Naive thymus-derived CD4-positive, alpha-beta T cell (primary cell): ENCODE results near the gene SH2D6. TPM values are rescaled to one million over a fixed set of nuclear protein-coding genes. Genes with fewer than 3 reads are reported as not detected.

ENCODE experiments used
- ATAC-seq: fragments of 150-1000 bp; cut with Tn5 transposase; 2 replicates; pipeline ENCODE4 v1.10.0; 2021; ENCODE audit warnings: mild to moderate bottlenecking, moderate library complexity
- CTCF ChIA-PET: fragments of 350-600 bp; sonication (Branson Sonifier 250); formaldehyde crosslinking; loops from one replicate; lab custom pipeline; 2021; ENCODE audit warnings: antibody characterized with exemption; lab: Charles Lee
- POLR2A ChIA-PET: fragments of 350-600 bp; sonication (Branson Sonifier 250); formaldehyde crosslinking; loops from one replicate; lab custom pipeline; 2021; ENCODE audit warnings: antibody characterized with exemption, inconsistent platforms; lab: Charles Lee
- DNase-seq, 9 donors: peaks; one replicate each; pipeline versions ENCODE4 v3.0.0 to v3.0.0-alpha.2; 2020 to 2022; ENCODE audit warnings: mixed read lengths in 1 of 9
- H3K27ac ChIP-seq: one replicate; pipeline ENCODE4 v1.7.0; 2013; ENCODE audit warnings: mild to moderate bottlenecking, low read depth, low read length, moderate library complexity
- H3K27me3 ChIP-seq, 2 donors: one replicate each; pipeline ENCODE4 v1.7.0; 2013; ENCODE audit warnings: low read length in 2 of 2, mild to moderate bottlenecking in 2 of 2, moderate library complexity in 2 of 2; ENCODE audit not compliant: control insufficient read depth in 2 of 2, insufficient read depth in 2 of 2
- H3K36me3 ChIP-seq, 3 experiments: 1 replicate in 2 of 3; 2 replicates in 1 of 3; pipeline ENCODE4 v1.7.0; 2013; ENCODE audit warnings: low read length in 3 of 3, mild to moderate bottlenecking in 3 of 3, moderate library complexity in 1 of 3; ENCODE audit not compliant: insufficient read depth in 3 of 3, control insufficient read depth in 2 of 3
- H3K4me1 ChIP-seq, 2 donors: one replicate each; pipeline ENCODE4 v1.7.0; 2013; ENCODE audit warnings: low read length in 2 of 2, mild to moderate bottlenecking in 2 of 2, moderate library complexity in 1 of 2; ENCODE audit not compliant: control insufficient read depth in 2 of 2, insufficient read depth in 2 of 2
- H3K4me3 ChIP-seq: 2 replicates; pipeline ENCODE4 v1.7.0; 2013; ENCODE audit warnings: mild to moderate bottlenecking, low read length
- H3K9me3 ChIP-seq, 3 experiments: 1 replicate in 2 of 3; 2 replicates in 1 of 3; pipeline ENCODE4 v1.7.0; 2013; ENCODE audit warnings: low read length in 3 of 3; ENCODE audit not compliant: control insufficient read depth in 2 of 3
- H3K27ac Mint-ChIP-seq, 9 donors: one replicate each; pipeline ENCODE4 v1.8.0; 2020 to 2022; ENCODE audit warnings: mixed read lengths in 9 of 9, mild to moderate bottlenecking in 8 of 9, moderate library complexity in 5 of 9, inconsistent platforms in 2 of 9
- H3K27me3 Mint-ChIP-seq, 5 donors: one replicate each; pipeline ENCODE4 v1.8.0; 2021 to 2022; ENCODE audit warnings: mixed read lengths in 5 of 5, mild to moderate bottlenecking in 1 of 5
- H3K36me3 Mint-ChIP-seq, 5 donors: one replicate each; pipeline ENCODE4 v1.8.0; 2020 to 2022; ENCODE audit warnings: mixed read lengths in 5 of 5, mild to moderate bottlenecking in 3 of 5, inconsistent platforms in 1 of 5
- H3K4me1 Mint-ChIP-seq, 7 donors: one replicate each; pipeline ENCODE4 v1.8.0; 2020 to 2022; ENCODE audit warnings: mixed read lengths in 7 of 7, mild to moderate bottlenecking in 3 of 7, inconsistent platforms in 1 of 7
- H3K4me3 Mint-ChIP-seq, 10 donors: one replicate each; pipeline ENCODE4 v1.8.0; 2020 to 2022; ENCODE audit warnings: mild to moderate bottlenecking in 10 of 10, mixed read lengths in 10 of 10, moderate library complexity in 6 of 10, inconsistent platforms in 2 of 10
- H3K9me3 Mint-ChIP-seq, 11 donors: one replicate each; pipeline ENCODE4 v1.8.0; 2020 to 2022; ENCODE audit warnings: mixed read lengths in 11 of 11, mild to moderate bottlenecking in 4 of 11, inconsistent platforms in 1 of 11, moderate library complexity in 1 of 11
- intact Hi-C, 2 donors: fragments of 100-400 bp; cut with micrococcal nuclease; formaldehyde crosslinking; loops; one replicate each; pipeline ENCODE4 v1.15.1; 2023
- polyA plus RNA-seq, 2 donors: library from polyadenylated mRNA; unstranded; fragments of 300-500 nt; fragmentation: Illumina TruSeq; gene quantifications; one replicate each; pipeline ENCODE4 v1.2.3, GENCODE V29; 2021
- total RNA-seq, 6 experiments: library from RNA in 5 of 6; stranded (reverse) in 5 of 6; gene quantifications; 1 replicate in 5 of 6; 2 replicates in 1 of 6; pipeline ENCODE4 v1.2.3 and lab custom pipeline; 2021 to 2026

The SH2D6 gene
- total and polyA plus RNA-seq, 7 experiments from 2014 or later, result 0.48 to 1.1 (median 0.94) TPM; not detected in 4

DNA sequence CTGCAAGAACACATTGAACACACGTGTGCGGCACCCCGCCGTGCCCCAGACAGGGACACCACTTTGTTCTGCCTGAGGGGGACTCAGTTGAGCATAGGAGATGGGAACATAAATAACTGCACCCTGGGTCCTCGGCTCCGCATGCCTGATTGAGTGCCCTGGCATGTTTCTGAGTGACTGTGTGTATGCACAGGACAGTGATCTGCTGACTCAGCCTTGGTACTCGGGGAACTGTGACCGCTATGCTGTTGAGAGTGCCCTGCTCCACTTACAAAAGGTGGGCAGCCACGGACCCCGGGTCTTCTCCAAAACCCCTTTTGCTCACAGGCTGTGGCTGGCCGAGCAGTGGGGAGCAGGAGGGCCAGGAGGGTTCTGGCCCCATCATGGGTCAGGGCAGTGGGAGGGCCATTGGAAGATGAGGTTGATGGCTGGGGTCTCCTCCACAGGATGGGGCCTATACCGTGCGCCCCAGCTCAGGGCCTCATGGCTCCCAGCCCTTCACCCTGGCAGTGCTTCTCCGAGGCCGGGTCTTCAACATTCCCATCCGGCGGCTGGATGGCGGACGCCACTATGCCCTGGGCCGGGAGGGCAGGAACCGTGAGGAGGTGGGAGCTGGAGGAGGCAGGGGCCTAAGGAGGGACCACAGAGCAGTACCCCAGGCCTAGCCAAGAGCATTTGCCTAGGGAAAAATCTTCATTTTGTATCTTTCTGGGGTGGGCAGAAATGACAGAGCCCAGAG is 16.9 kb downstream of the SH2D6 start:
- POLR2A ChIA-PET, result interaction anchor here (0.7 to 1.1 kb wide), 3 partner anchors 81 to 225 kb away, joined by 3 to 5 read pairs (median 3); partner anchors contain the start of genes ELMOD3, MAT2A and RETSAT
- ATAC-seq (no peak), DNase-seq (no peak)
- Mint-ChIP-seq H3K27me3 (no peaks in the 10 kb centered on the region), H3K27ac (peak overlapping the region in 2 of 9 donors; percentile 14 to 90), H3K4me3 (no peak overlapping the region), H3K9me3 (no peaks in the 10 kb centered on the region), H3K36me3 (no peaks in the 10 kb centered on the region), H3K4me1 (peaks cover 15 to 38% (median 34%) of the 10 kb centered on the region in 7 donors)
- no peak overlapping the region for H3K27ac ChIP-seq
- H3K9me3 ChIP-seq, result no peaks in the 10 kb centered on the region
- CTCF ChIA-PET, result interaction anchor here (0.7 kb wide), 1 partner anchor 10 kb away, joined by 3 read pairs; no protein-coding TSS in a partner anchor
- H3K36me3 ChIP-seq, result no peaks in the 10 kb centered on the region
- intact Hi-C loops, result no loop called here
- no peak overlapping the region for H3K4me3 ChIP-seq
- peaks cover 12 to 25% of the 10 kb centered on the region in 2 donors for H3K4me1 ChIP-seq
- H3K27me3 ChIP-seq, result no peaks in the 10 kb centered on the region

- H3K27me3 ChIP-seq, result no peaks in the 10 kb centered on the region
- ChIA-PET POLR2A (interaction anchor here (0.7 to 2.6 kb wide), 3 partner anchors 49 to 101 kb away, joined by 3 to 18 read pairs (median 3); partner anchors contain the start of genes ELMOD3 and RETSAT), CTCF (no interaction called here)
- H3K4me1 Mint-ChIP-seq, result peaks cover 15 to 42% (median 34%) of the 10 kb centered on the region in 7 donors
- H3K4me1 ChIP-seq, result peaks cover 12 to 25% of the 10 kb centered on the region in 2 donors
- no peaks in the 10 kb centered on the region for H3K9me3 ChIP-seq
- no peaks in the 10 kb centered on the region for H3K36me3 ChIP-seq
- H3K36me3 Mint-ChIP-seq, result no peaks in the 10 kb centered on the region
- intact Hi-C loops, result no loop called here
- H3K4me3 Mint-ChIP-seq, result peak overlapping the region in 9 of 10 donors; percentile 56 to 95 (median 91)
- H3K27ac Mint-ChIP-seq, result peak overlapping the region; percentile 89 to 95 (median 94)
- H3K27me3 Mint-ChIP-seq, result no peaks in the 10 kb centered on the region
- no peak for DNase-seq
- no peak overlapping the region for H3K4me3 ChIP-seq
- peak overlapping the region; percentile 82 for H3K27ac ChIP-seq
- H3K9me3 Mint-ChIP-seq, result no peaks in the 10 kb centered on the region
- ATAC-seq, result no peak
Measured at GRCh38 chr2:85435981-85436835, 17.7 kb downstream of the SH2D6 start.

GRCh38 chr2:85436836-85437487 is 18.4 kb downstream of the SH2D6 start:
- Mint-ChIP-seq H3K4me1 (peaks cover 15 to 42% (median 34%) of the 10 kb centered on the region in 7 donors), H3K36me3 (no peaks in the 10 kb centered on the region), H3K27ac (peak overlapping the region; percentile 89 to 95 (median 94)), H3K27me3 (no peaks in the 10 kb centered on the region), H3K4me3 (peak overlapping the region; percentile 85 to 95 (median 91)), H3K9me3 (no peaks in the 10 kb centered on the region)
- no peak for DNase-seq
- ATAC-seq, result no peak
- H3K4me1 ChIP-seq, result peaks cover 12 to 25% of the 10 kb centered on the region in 2 donors
- intact Hi-C loops, result loop anchor here in 1 of 2 donors (1.0 kb wide), 2 partner anchors 17 to 102 kb away; partner anchors contain the start of gene MAT2A
- CTCF ChIA-PET, result interaction anchor here (0.8 to 1.9 kb wide), 2 partner anchors 15 to 111 kb away, joined by 3 to 5 read pairs; no protein-coding TSS in a partner anchor
- H3K9me3 ChIP-seq, result no peaks in the 10 kb centered on the region
- H3K27me3 ChIP-seq, result no peaks in the 10 kb centered on the region
- POLR2A ChIA-PET, result interaction anchor here (0.6 to 2.7 kb wide), 12 partner anchors 10 to 522 kb away, joined by 3 to 32 read pairs (median 4); partner anchors contain the start of genes ELMOD3, GGCX, MAT2A and RETSAT
- H3K27ac ChIP-seq, result peak overlapping the region; percentile 82
- H3K4me3 ChIP-seq, result peak overlapping the region; percentile 65
- no peaks in the 10 kb centered on the region for H3K36me3 ChIP-seq

DNA sequence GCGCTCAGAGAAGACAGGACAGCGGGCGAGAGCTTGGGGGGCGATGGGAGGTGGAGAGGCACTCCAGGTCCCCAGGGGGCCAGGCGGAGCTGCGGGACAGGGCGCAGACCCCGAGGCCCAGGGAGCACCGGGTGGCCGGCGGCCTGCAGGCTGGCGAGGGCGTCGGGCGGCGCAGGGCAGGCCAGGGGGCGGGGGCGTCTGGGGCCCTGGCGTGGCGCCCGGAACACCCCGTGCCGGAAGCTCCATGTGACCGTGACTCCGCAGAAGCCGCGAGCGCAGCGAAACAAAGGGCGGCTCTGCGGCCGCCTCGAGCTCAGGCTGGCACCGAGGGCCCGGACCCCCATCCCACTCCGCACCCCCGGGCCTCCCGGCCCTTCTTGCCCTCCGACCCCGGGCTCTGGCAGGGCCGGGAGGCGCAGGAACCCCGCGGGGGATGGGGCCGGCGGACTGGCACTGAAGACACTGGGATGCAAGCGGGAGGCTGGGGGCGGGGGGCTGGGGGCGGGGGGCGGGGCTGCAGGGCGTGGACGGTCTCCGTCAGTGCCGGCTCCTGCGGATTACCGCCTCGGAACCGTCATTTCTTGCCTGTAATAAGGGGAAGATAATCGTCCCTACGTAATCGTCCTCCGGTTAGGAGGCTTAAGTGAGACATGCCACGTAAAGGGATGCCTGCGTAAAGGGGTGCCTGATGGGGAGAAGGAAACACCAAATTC is 19.1 kb downstream of the SH2D6 start:
- CTCF ChIA-PET, result interaction anchor here (0.8 to 1.9 kb wide), 2 partner anchors 16 to 111 kb away, joined by 3 to 5 read pairs; no protein-coding TSS in a partner anchor
- no peaks in the 10 kb centered on the region for H3K36me3 ChIP-seq
- peak overlapping the region; percentile 82 for H3K27ac ChIP-seq

GRCh38 chr2:85438201-85439024 is 19.9 kb downstream of the SH2D6 start:
- peak overlapping the region; percentile 89 to 96 (median 94) for H3K27ac Mint-ChIP-seq
- H3K36me3 Mint-ChIP-seq, result no peaks in the 10 kb centered on the region
- CTCF ChIA-PET, result interaction anchor here (0.8 to 1.9 kb wide), 2 partner anchors 17 to 110 kb away, joined by 3 to 5 read pairs; no protein-coding TSS in a partner anchor
- peak overlapping the region; percentile 86 to 95 (median 88) for H3K4me3 Mint-ChIP-seq
- Histone ChIP-seq H3K27ac (peak overlapping the region; percentile 82), H3K4me1 (peaks cover 12 to 25% of the 10 kb centered on the region in 2 donors), H3K36me3 (no peaks in the 10 kb centered on the region), H3K4me3 (peak overlapping the region; percentile 65), H3K9me3 (no peaks in the 10 kb centered on the region), H3K27me3 (no peaks in the 10 kb centered on the region)
- peak; percentile 4 for ATAC-seq
- no peak for DNase-seq
- no peaks in the 10 kb centered on the region for H3K9me3 Mint-ChIP-seq
- POLR2A ChIA-PET, result interaction anchor here (0.6 to 2.7 kb wide), 12 partner anchors 8 to 123 kb away, joined by 3 to 32 read pairs (median 4); partner anchors contain the start of genes ELMOD3, GGCX, MAT2A and RETSAT
- H3K4me1 Mint-ChIP-seq, result peaks cover 15 to 42% (median 34%) of the 10 kb centered on the region in 7 donors
- intact Hi-C loops, result loop anchor here (1.0 to 2.0 kb wide), 4 partner anchors 18 to 100 kb away; partner anchors contain the start of genes ELMOD3 (in 2 of the 2) and RETSAT (in 2 of the 2)
- no peaks in the 10 kb centered on the region for H3K27me3 Mint-ChIP-seq

More for the DNA sequence above, 19.1 kb downstream of the SH2D6 start:
- H3K27me3 Mint-ChIP-seq, result no peaks in the 10 kb centered on the region
- H3K4me1 ChIP-seq, result peaks cover 12 to 25% of the 10 kb centered on the region in 2 donors
- intact Hi-C loops, result loop anchor here (1.0 to 2.0 kb wide), 5 partner anchors 17 to 102 kb away; partner anchors contain the start of genes ELMOD3 (in 2 of the 2), RETSAT (in 2 of the 2) and MAT2A (in 1 of the 2)
- no peaks in the 10 kb centered on the region for H3K9me3 ChIP-seq
- H3K4me1 Mint-ChIP-seq, result peaks cover 15 to 42% (median 34%) of the 10 kb centered on the region in 7 donors
- H3K4me3 Mint-ChIP-seq, result peak overlapping the region; percentile 86 to 95 (median 91)
- H3K27ac Mint-ChIP-seq, result peak overlapping the region; percentile 90 to 96 (median 94)
- H3K36me3 Mint-ChIP-seq, result no peaks in the 10 kb centered on the region
- peak overlapping the region; percentile 65 for H3K4me3 ChIP-seq
- DNase-seq, result peak; percentile 65 to 78 (median 75)
- H3K27me3 ChIP-seq, result no peaks in the 10 kb centered on the region
- H3K9me3 Mint-ChIP-seq, result no peaks in the 10 kb centered on the region
- ATAC-seq, result peak; percentile 87
- POLR2A ChIA-PET, result interaction anchor here (0.6 to 2.7 kb wide), 15 partner anchors 9 to 521 kb away, joined by 3 to 32 read pairs (median 3); partner anchors contain the start of genes ELMOD3, GGCX, MAT2A and RETSAT
